WTC11 (cell line): ENCODE results near the gene FAM199X. TPM values are rescaled to one million over a fixed set of nuclear protein-coding genes. Genes with fewer than 3 reads are reported as not detected.

Experiments
- ATAC-seq: fragments of 200-7000 bp; cut with Tn5 transposase; 2 replicates; pipeline ENCODE4 v1.10.0; 2021; ENCODE audit warnings: mild to moderate bottlenecking, moderate library complexity
- CTCF ChIA-PET: fragments of 300-600 bp; sonication (Branson Sonifier 250); formaldehyde crosslinking; loops from one replicate; lab custom pipeline; 2021; ENCODE audit warnings: antibody characterized with exemption; lab: Charles Lee
- POLR2A ChIA-PET: fragments of 350-600 bp; sonication (Branson Sonifier 250); formaldehyde crosslinking; loops from one replicate; lab custom pipeline; 2021; ENCODE audit warnings: antibody characterized with exemption; lab: Charles Lee
- DNase-seq: peaks from one replicate; pipeline ENCODE4 v3.0.0; 2021; ENCODE audit warnings: low spot score
- H3K27ac Mint-ChIP-seq: 2 replicates; pipeline ENCODE4 v1.8.0; 2021; ENCODE audit warnings: mixed read lengths
- H3K27me3 Mint-ChIP-seq: 2 replicates; pipeline ENCODE4 v1.8.0; 2021; ENCODE audit warnings: low read depth, mild to moderate bottlenecking, moderate library complexity, mixed read lengths
- H3K36me3 Mint-ChIP-seq: 2 replicates; pipeline ENCODE4 v1.8.0; 2021; ENCODE audit warnings: mixed read lengths
- H3K4me1 Mint-ChIP-seq: 2 replicates; pipeline ENCODE4 v1.8.0; 2022; ENCODE audit warnings: mixed read lengths
- H3K4me3 Mint-ChIP-seq: 2 replicates; pipeline ENCODE4 v1.8.0; 2021; ENCODE audit warnings: mild to moderate bottlenecking, moderate library complexity, mixed read lengths
- H3K9me3 Mint-ChIP-seq: 2 replicates; pipeline ENCODE4 v1.8.0; 2021; ENCODE audit warnings: mixed read lengths
- ATF1 ChIP-seq: sonication (generic); formaldehyde crosslinking; IDR thresholded peaks from 2 replicates; pipeline ENCODE4 v1.8.1; 2023; ENCODE audit warnings: mild to moderate bottlenecking, moderate library complexity, missing genetic modification reagents
- CREM ChIP-seq: sonication (generic); formaldehyde crosslinking; IDR thresholded peaks from 2 replicates; pipeline ENCODE4 v1.8.1; 2022; ENCODE audit warnings: mild to moderate bottlenecking, missing genetic modification reagents, moderate library complexity
- CTCF ChIP-seq: fragments of 200-600 bp; IDR thresholded peaks from 2 replicates; pipeline ENCODE4 v1.8.0; 2022; ENCODE audit warnings: antibody characterized with exemption
- ELF4 ChIP-seq: sonication (generic); formaldehyde crosslinking; IDR thresholded peaks from 2 replicates; pipeline ENCODE4 v1.8.1; 2022; ENCODE audit warnings: low read depth, mild to moderate bottlenecking, moderate library complexity, missing genetic modification reagents
- ETV6 ChIP-seq: sonication (generic); formaldehyde crosslinking; IDR thresholded peaks from 2 replicates; pipeline ENCODE4 v1.8.1; 2022; ENCODE audit warnings: mild to moderate bottlenecking, missing genetic modification reagents
- FOXP1 ChIP-seq: sonication (generic); formaldehyde crosslinking; IDR thresholded peaks from 2 replicates; pipeline ENCODE4 v1.8.0; 2022; ENCODE audit warnings: missing genetic modification reagents, mild to moderate bottlenecking, moderate library complexity, borderline replicate concordance
- JAZF1 ChIP-seq: fragments of 250-450 bp; sonication (Bioruptor Pico); IDR thresholded peaks from 2 replicates; pipeline ENCODE4 v1.9.0; 2021; ENCODE audit warnings: moderate library complexity, mild to moderate bottlenecking, inconsistent platforms
- MAX ChIP-seq: sonication (generic); formaldehyde crosslinking; IDR thresholded peaks from 2 replicates; pipeline ENCODE4 v1.8.0; 2022; ENCODE audit warnings: mild to moderate bottlenecking, missing genetic modification reagents
- NFATC4 ChIP-seq: fragments of 250-450 bp; sonication (Bioruptor Pico); IDR thresholded peaks from 2 replicates; pipeline ENCODE4 v1.9.0; 2021; ENCODE audit warnings: mild to moderate bottlenecking
- NR2C2 ChIP-seq: sonication (generic); formaldehyde crosslinking; IDR thresholded peaks from 2 replicates; pipeline ENCODE4 v1.8.0; 2022; ENCODE audit warnings: mild to moderate bottlenecking, missing genetic modification reagents
- PRDM15 ChIP-seq: sonication (generic); formaldehyde crosslinking; IDR thresholded peaks from 2 replicates; pipeline ENCODE4 v1.8.0; 2022; ENCODE audit warnings: missing genetic modification reagents
- SP1 ChIP-seq: sonication (generic); formaldehyde crosslinking; conservative IDR thresholded peaks from 2 replicates; pipeline ENCODE4 v1.8.1; 2022; ENCODE audit warnings: missing genetic modification reagents
- STAT6 ChIP-seq: sonication (generic); formaldehyde crosslinking; conservative IDR thresholded peaks from 2 replicates; pipeline ENCODE4 v1.8.1; 2023; ENCODE audit warnings: mild to moderate bottlenecking, low read depth, missing genetic modification reagents, moderate library complexity
- ZNF138 ChIP-seq: sonication (generic); formaldehyde crosslinking; conservative IDR thresholded peaks from 2 replicates; pipeline ENCODE4 v1.8.1; 2022; ENCODE audit warnings: mild to moderate bottlenecking, moderate library complexity, missing genetic modification reagents
- ZNF232 ChIP-seq: sonication (generic); formaldehyde crosslinking; IDR thresholded peaks from 2 replicates; pipeline ENCODE4 v1.8.0; 2022; ENCODE audit warnings: mild to moderate bottlenecking, missing genetic modification reagents
- ZNF263 ChIP-seq: sonication (generic); formaldehyde crosslinking; IDR thresholded peaks from 2 replicates; pipeline ENCODE4 v1.8.1; 2022; ENCODE audit warnings: low read depth, mild to moderate bottlenecking, moderate library complexity, missing genetic modification reagents
- ZNF317 ChIP-seq: sonication (generic); formaldehyde crosslinking; IDR thresholded peaks from 2 replicates; pipeline ENCODE4 v1.8.1; 2023; ENCODE audit warnings: low read depth, mild to moderate bottlenecking, moderate library complexity, missing genetic modification reagents, borderline replicate concordance
- ZNF396 ChIP-seq: fragments of 250-450 bp; sonication (Bioruptor Pico); IDR thresholded peaks from 2 replicates; pipeline ENCODE4 v1.8.0; 2021; ENCODE audit warnings: mild to moderate bottlenecking, moderate library complexity, borderline replicate concordance
- ZNF423 ChIP-seq: fragments of 250-450 bp; sonication (Bioruptor Pico); IDR thresholded peaks from 2 replicates; pipeline ENCODE4 v2.1.2; 2022; ENCODE audit warnings: mild to moderate bottlenecking, moderate library complexity
- total RNA-seq: library from RNA; stranded (reverse); gene quantifications from 3 replicates; pipeline ENCODE4 v1.2.3, GENCODE V29; 2021
- TF ChIP-seq, protein P1 (sequence below): sonication (generic); formaldehyde crosslinking; IDR thresholded peaks from 2 replicates; pipeline ENCODE4 v1.8.1; 2022; ENCODE audit warnings: mild to moderate bottlenecking, moderate library complexity, missing genetic modification reagents
- TF ChIP-seq, protein P2 (sequence below): sonication (generic); formaldehyde crosslinking; IDR thresholded peaks from 2 replicates; pipeline ENCODE4 v1.8.0; 2023; ENCODE audit warnings: missing genetic modification reagents
- TF ChIP-seq, protein P3 (sequence below): fragments of 250-450 bp; sonication (Bioruptor Pico); IDR thresholded peaks from 2 replicates; pipeline ENCODE4 v1.9.0; 2021; ENCODE audit warnings: mild to moderate bottlenecking
- TF ChIP-seq, protein P4 (sequence below): sonication (generic); formaldehyde crosslinking; IDR thresholded peaks from 2 replicates; pipeline ENCODE4 v1.8.1; 2022; ENCODE audit warnings: mild to moderate bottlenecking, missing genetic modification reagents, moderate library complexity, borderline replicate concordance
- TF ChIP-seq, protein P5 (sequence below): sonication (generic); formaldehyde crosslinking; IDR thresholded peaks from 2 replicates; pipeline ENCODE4 v1.8.1; 2023; ENCODE audit warnings: mild to moderate bottlenecking, missing genetic modification reagents, moderate library complexity

The FAM199X gene
- total RNA-seq, 1 experiment from 2014 or later, result 14.5 TPM

GRCh38 chrX:104193485-104193884, 27.2 kb downstream of the FAM199X start:
- TF ChIP-seq ZNF396 (no peak), PRDM15 (CRISPR knock-in tag) (no peak), ZNF423 (CRISPR knock-in tag) (no peak), ELF4 (CRISPR knock-in tag) (no peak), MAX (no peak), NFATC4 (no peak), JAZF1 (no peak), ZNF263 (CRISPR knock-in tag) (no peak), ETV6 (no peak), NR2C2 (CRISPR knock-in tag) (no peak)
- TF ChIP-seq, protein P1, sequence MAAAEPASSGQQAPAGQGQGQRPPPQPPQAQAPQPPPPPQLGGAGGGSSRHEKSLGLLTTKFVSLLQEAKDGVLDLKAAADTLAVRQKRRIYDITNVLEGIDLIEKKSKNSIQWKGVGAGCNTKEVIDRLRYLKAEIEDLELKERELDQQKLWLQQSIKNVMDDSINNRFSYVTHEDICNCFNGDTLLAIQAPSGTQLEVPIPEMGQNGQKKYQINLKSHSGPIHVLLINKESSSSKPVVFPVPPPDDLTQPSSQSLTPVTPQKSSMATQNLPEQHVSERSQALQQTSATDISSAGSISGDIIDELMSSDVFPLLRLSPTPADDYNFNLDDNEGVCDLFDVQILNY (CRISPR knock-in tag), result no peak
- TF ChIP-seq, protein P2, sequence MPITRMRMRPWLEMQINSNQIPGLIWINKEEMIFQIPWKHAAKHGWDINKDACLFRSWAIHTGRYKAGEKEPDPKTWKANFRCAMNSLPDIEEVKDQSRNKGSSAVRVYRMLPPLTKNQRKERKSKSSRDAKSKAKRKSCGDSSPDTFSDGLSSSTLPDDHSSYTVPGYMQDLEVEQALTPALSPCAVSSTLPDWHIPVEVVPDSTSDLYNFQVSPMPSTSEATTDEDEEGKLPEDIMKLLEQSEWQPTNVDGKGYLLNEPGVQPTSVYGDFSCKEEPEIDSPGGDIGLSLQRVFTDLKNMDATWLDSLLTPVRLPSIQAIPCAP, result no peak
- TF ChIP-seq, protein P3, sequence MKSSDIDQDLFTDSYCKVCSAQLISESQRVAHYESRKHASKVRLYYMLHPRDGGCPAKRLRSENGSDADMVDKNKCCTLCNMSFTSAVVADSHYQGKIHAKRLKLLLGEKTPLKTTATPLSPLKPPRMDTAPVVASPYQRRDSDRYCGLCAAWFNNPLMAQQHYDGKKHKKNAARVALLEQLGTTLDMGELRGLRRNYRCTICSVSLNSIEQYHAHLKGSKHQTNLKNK (CRISPR knock-in tag), result no peak
- TF ChIP-seq, protein P4, sequence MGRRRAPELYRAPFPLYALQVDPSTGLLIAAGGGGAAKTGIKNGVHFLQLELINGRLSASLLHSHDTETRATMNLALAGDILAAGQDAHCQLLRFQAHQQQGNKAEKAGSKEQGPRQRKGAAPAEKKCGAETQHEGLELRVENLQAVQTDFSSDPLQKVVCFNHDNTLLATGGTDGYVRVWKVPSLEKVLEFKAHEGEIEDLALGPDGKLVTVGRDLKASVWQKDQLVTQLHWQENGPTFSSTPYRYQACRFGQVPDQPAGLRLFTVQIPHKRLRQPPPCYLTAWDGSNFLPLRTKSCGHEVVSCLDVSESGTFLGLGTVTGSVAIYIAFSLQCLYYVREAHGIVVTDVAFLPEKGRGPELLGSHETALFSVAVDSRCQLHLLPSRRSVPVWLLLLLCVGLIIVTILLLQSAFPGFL (CRISPR knock-in tag), result no peak
- H3K36me3 Mint-ChIP-seq, result peaks cover 16% of the 10 kb centered on the region
- ChIA-PET CTCF (interaction anchor here (3.6 kb wide), 1 partner anchor 77 kb away, joined by 40 read pairs; no protein-coding TSS in a partner anchor), POLR2A (no interaction called here)
- H3K27ac Mint-ChIP-seq, result no peak overlapping the region
- H3K27me3 Mint-ChIP-seq, result no peaks in the 10 kb centered on the region
- H3K4me1 Mint-ChIP-seq, result no peaks in the 10 kb centered on the region
- no peaks in the 10 kb centered on the region for H3K9me3 Mint-ChIP-seq
- no peak overlapping the region for H3K4me3 Mint-ChIP-seq
- no peak for DNase-seq
- ATAC-seq, result no peak

GRCh38 chrX:104195013-104195412, 28.8 kb downstream of the FAM199X start:
- Mint-ChIP-seq H3K4me3 (no peak overlapping the region), H3K4me1 (no peaks in the 10 kb centered on the region), H3K27ac (no peak overlapping the region), H3K9me3 (no peaks in the 10 kb centered on the region), H3K27me3 (no peaks in the 10 kb centered on the region), H3K36me3 (peaks cover 11% of the 10 kb centered on the region)
- ATAC-seq (no peak), DNase-seq (no peak)
- CTCF ChIA-PET, result interaction anchor here (0.8 to 3.6 kb wide), 11 partner anchors 10 to 176 kb away, joined by 3 to 40 read pairs (median 4); partner anchors contain the start of genes ESX1 and SLC25A53
- POLR2A ChIA-PET, result no interaction called here
- TF ChIP-seq STAT6 (CRISPR knock-in tag) (no peak), CREM (no peak), ATF1 (no peak), CTCF (no peak), FOXP1 (no peak), ZNF138 (no peak), ZNF232 (CRISPR knock-in tag) (no peak), ZNF317 (no peak), SP1 (CRISPR knock-in tag) (no peak)
- TF ChIP-seq, protein P5, sequence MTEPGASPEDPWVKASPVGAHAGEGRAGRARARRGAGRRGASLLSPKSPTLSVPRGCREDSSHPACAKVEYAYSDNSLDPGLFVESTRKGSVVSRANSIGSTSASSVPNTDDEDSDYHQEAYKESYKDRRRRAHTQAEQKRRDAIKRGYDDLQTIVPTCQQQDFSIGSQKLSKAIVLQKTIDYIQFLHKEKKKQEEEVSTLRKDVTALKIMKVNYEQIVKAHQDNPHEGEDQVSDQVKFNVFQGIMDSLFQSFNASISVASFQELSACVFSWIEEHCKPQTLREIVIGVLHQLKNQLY (CRISPR knock-in tag), result no peak
